ENCODE data around the gene CELF2. TPM values are rescaled to one million over a fixed set of nuclear protein-coding genes. Genes with fewer than 3 reads are reported as not detected.
A peak's percentile ranks its signal among the peaks of the same experiment; 100 is the strongest.

CELF2 gene
- total RNA-seq, 4 donors from 2014 or later = 106 to 127 (median 120) TPM

- no peak overlapping the region for H3K27ac ChIP-seq
- H3K36me3 ChIP-seq = no peaks in the 10 kb centered on the region
- no peak for DNase-seq (ENCODE audit: low spot score in 2 of 2)
- no peaks in the 10 kb centered on the region for H3K9me3 ChIP-seq
- H3K4me1 ChIP-seq = peaks cover 0 to 11% (median 0%) of the 10 kb centered on the region in 4 donors
- WGBS, 2 donors = 93% methylated on average over 9 of the region's 9 CpGs
- H3K4me3 ChIP-seq = no peak overlapping the region
- H3K27me3 ChIP-seq = no peaks in the 10 kb centered on the region
- TF ChIP-seq POLR2A (IDR thresholded peaks at IDR 0.05) = no peak
- TF ChIP-seq EP300 (IDR thresholded peaks at IDR 0.05) = no peak
- no peak for TF ChIP-seq CTCF (IDR thresholded peaks at IDR 0.05)
Observed at GRCh38 chr10:11351801-11352200, 334.1 kb downstream of the CELF2 start.

GRCh38 chr10:11353006-11353896 is 335.6 kb downstream of the CELF2 start:
- no peaks in the 10 kb centered on the region for H3K9me3 ChIP-seq
- 87% methylated on average over 12 of the region's 12 CpGs for WGBS, 2 donors
- no peak for DNase-seq (ENCODE audit: low spot score in 2 of 2)

GRCh38 chr10:11354823-11355222 is 337.2 kb downstream of the CELF2 start:
- Histone ChIP-seq H3K36me3 (no peaks in the 10 kb centered on the region), H3K27ac (peak overlapping the region in 1 of 4 donors; percentile 13), H3K4me1 (peaks cover 0 to 11% (median 0%) of the 10 kb centered on the region in 4 donors), H3K9me3 (peaks cover 0 to 8% (median 0%) of the 10 kb centered on the region in 4 donors), H3K4me3 (no peak overlapping the region), H3K27me3 (no peaks in the 10 kb centered on the region)
- TF ChIP-seq POLR2A (IDR thresholded peaks at IDR 0.05) = no peak
- DNase-seq (ENCODE audit: low spot score in 2 of 2) = no peak
- WGBS, 2 donors = 95 to 98% methylated on average over 5 of the region's 5 CpGs

More at GRCh38 chr10:11353006-11353896, 335.6 kb downstream of the CELF2 start:
- H3K27ac ChIP-seq = no peak overlapping the region
- H3K4me1 ChIP-seq = peaks cover 0 to 11% (median 0%) of the 10 kb centered on the region in 4 donors
- H3K27me3 ChIP-seq = no peaks in the 10 kb centered on the region
- H3K4me3 ChIP-seq = no peak overlapping the region
- TF ChIP-seq POLR2A (IDR thresholded peaks at IDR 0.05) = no peak
- no peak for TF ChIP-seq CTCF (IDR thresholded peaks at IDR 0.05)
- no peak for TF ChIP-seq EP300 (IDR thresholded peaks at IDR 0.05)
- no peaks in the 10 kb centered on the region for H3K36me3 ChIP-seq

DNA sequence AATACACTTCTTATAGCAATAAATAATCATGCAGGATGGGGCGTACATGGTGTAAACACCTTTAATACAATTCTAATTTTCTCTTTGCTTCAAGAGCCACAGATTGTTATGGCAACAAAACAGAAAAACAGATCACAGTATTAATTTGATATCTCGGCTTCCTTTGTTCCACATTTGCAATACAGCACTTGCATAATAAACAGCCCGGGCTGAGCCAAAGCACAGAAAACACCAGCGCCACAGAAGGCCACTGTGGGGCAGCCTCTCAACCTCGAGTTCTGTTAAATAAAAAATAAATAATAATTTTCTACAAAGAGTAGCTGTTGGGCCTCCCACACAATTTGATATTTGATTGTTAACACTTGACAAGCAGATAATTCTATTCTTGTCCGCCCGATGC is 337.9 kb downstream of the CELF2 start:
- Histone ChIP-seq H3K9me3 (peaks cover 0 to 8% (median 0%) of the 10 kb centered on the region in 4 donors), H3K36me3 (no peaks in the 10 kb centered on the region), H3K4me1 (peaks cover 0 to 11% (median 0%) of the 10 kb centered on the region in 4 donors), H3K27ac (peak overlapping the region in 2 of 4 donors; percentile 12 to 13), H3K4me3 (no peak overlapping the region), H3K27me3 (no peaks in the 10 kb centered on the region)
- TF ChIP-seq EP300 (IDR thresholded peaks at IDR 0.05) (no peak), CTCF (IDR thresholded peaks at IDR 0.05) (peak in 2 of 5 experiments; percentile 19 to 31), POLR2A (IDR thresholded peaks at IDR 0.05) (no peak)
- DNase-seq (ENCODE audit: low spot score in 2 of 2) = peak in 1 of 2 donors; percentile 19
- 28 to 35% methylated on average over 7 of the region's 7 CpGs for WGBS, 2 donors

DNA sequence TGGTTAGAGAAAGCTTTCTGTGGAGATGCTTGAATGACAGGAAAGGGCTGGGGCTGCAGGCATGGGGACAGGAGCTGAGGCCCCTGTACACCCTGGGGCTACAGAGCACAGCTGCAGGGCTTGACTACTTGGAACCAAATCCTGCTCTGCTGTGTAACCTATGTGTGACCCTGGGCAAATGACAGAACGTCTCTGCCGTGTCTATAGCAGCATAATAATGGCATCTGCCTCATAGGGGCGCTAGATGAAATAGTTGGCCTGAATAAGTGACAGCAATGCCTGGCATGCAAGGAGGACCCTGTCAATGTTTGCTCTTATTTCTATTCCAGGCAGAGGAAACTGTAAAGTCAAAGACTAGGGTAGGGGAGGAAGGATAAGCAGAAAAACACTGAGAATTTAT is 339.8 kb downstream of the CELF2 start:
- WGBS, 2 donors = 69 to 75% methylated on average over 3 of the region's 3 CpGs
- TF ChIP-seq EP300 (IDR thresholded peaks at IDR 0.05) (no peak), CTCF (IDR thresholded peaks at IDR 0.05) (no peak), POLR2A (IDR thresholded peaks at IDR 0.05) (no peak)

More for the DNA sequence above, 339.8 kb downstream of the CELF2 start:
- Histone ChIP-seq H3K27ac (no peak overlapping the region), H3K4me3 (no peak overlapping the region), H3K4me1 (peaks cover 0 to 11% (median 0%) of the 10 kb centered on the region in 4 donors), H3K36me3 (no peaks in the 10 kb centered on the region), H3K9me3 (peaks cover 0 to 8% (median 0%) of the 10 kb centered on the region in 4 donors), H3K27me3 (no peaks in the 10 kb centered on the region)
- DNase-seq (ENCODE audit: low spot score in 2 of 2) = no peak
